Right ventricle myocardium superior (tissue), 1 donor: ENCODE measurements around the gene SCYL3. TPM values are rescaled to one million over a fixed set of nuclear protein-coding genes. Genes with fewer than 3 reads are reported as not detected.
A peak's percentile ranks its signal among the peaks of the same experiment; 100 is the strongest.

Experiments
- ATAC-seq: fragments of 200-7000 bp; cut with Tn5 transposase; one replicate; pipeline ENCODE4 v1.9.1; 2020; ENCODE audit warnings: mild to moderate bottlenecking; ENCODE audit not compliant: poor library complexity
- DNase-seq: peaks from one replicate; pipeline ENCODE4 v3.0.0-alpha.2; 2020
- intact Hi-C: fragments of 100-400 bp; cut with DNase I; formaldehyde crosslinking; loops from one replicate; pipeline ENCODE4 v1.11.2; 2022
- total RNA-seq: library from RNA; stranded (reverse); fragmentation: NEBNext Ultra II Directional; extraction: Animal tissue kit (Norgen Biotek cat#: 25700); gene quantifications from one replicate; pipeline ENCODE4 v1.2.1, GENCODE V29; 2021
- donor health status: DM: no; HTN: yes; CAD: no; lungs with severe emphysema.

SCYL3 gene
- total RNA-seq, 1 donor from 2014 or later: 5.5 TPM

- DNase-seq (no peak), ATAC-seq (no peak)
- intact Hi-C loops: no loop called here
These were observed 9.1 kb upstream of the SCYL3 start for GRCh38 chr1:169902751-169903150.

DNA sequence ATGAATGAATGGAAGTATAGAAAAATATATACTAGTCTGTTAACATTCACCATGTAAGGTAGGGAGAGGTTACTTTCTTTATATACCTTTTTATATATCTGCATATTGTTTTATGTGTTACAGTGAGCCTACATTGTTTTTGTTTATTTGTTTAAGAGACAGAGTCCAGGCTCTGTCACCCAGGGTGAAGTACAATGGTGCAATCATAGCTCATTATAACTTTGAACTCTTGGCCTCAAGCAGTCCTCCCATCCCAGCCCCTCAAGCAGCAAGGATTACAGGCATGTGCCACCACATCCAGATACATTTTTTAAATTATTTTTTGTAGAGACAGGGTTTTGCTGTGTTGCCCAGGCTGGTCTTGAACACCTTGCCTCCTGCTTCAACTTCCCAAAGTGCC, 7.4 kb upstream of the SCYL3 start:
- DNase-seq (no peak), ATAC-seq (no peak)
- intact Hi-C loops: no loop called here

GRCh38 chr1:169900571-169900970, 6.9 kb upstream of the SCYL3 start:
- intact Hi-C loops: no loop called here
- DNase-seq: no peak
- no peak for ATAC-seq

DNA sequence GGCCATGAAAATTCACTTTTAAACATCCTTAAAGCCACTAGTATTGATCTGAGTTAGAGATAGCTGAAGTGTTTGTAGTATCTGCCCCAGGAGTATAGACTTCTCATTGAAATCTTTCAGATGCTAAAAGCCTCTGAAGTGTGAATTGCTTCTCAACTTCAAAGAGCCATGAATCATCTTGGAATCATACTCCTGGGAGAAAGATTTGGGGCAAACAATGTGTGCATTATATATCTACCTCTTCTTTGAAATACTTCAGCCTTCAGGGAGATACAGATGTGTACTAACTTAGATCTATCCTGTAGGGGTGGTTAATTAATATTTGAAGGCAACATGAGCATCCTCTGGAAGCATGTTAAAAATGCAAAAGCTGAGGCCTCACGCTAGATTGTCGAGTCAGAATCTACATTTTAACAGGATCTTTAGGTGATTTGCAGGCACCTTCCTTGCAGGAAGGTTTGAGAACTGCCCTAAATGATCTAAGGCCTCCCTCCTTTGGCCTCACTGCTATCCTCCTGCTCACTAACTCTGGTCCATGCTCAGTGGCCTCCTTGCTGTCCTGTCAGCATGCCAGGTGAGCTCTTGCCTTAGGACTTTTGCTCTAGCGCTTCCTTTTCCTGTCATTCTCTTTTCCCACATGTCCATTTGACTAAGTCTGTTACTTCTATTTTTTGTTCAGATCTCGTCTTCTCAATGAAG, 6.0 kb upstream of the SCYL3 start:
- intact Hi-C loops: no loop called here

GRCh38 chr1:169896013-169896412, 2.3 kb upstream of the SCYL3 start:
- DNase-seq: no peak
- no peak for ATAC-seq
- intact Hi-C loops: no loop called here

More for the DNA sequence above, 6.0 kb upstream of the SCYL3 start:
- DNase-seq (no peak), ATAC-seq (no peak)

GRCh38 chr1:169894424-169895145, 889 bp upstream of the SCYL3 start:
- ATAC-seq: no peak
- intact Hi-C loops: no loop called here
- no peak for DNase-seq

GRCh38 chr1:169892927-169893644, 610 bp downstream of the SCYL3 start:
- intact Hi-C loops: no loop called here
- ATAC-seq: peak; percentile 2
- peak; percentile 58 for DNase-seq

DNA sequence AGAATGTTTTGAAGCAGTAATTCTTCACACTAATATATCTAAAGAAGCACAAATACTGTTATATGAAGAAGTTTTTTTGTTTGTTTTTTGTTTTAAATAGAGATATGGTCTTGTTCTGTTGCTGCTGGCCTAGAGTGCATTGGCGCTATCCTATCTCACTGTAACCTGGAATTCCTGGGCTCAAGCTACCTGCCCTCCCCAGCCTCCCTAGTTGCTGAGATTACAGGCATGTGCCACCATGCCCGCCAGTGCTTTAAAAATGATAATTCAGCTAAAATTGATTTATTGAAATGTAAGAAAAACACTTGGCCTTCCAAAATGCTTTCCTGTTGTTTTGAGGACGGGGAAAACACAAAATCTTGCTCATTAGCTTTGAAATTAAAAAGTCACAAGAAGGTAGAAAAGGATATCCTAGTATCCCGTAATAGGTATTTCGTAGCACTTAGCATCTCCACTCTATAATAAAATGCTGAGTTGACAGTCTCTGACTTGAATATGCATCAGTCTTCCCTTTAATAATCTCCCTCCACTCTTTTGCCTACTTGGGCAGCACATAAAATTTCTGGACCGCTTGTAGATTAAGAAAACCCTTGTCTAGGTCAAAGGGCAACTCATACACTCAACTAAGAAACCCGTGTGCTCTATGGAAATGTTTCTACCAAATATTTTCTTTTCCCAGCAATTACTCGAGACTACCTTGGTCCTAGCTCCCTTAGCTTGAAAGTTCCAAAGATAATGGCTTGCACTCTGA, 1.3 kb downstream of the SCYL3 start:
- DNase-seq: no peak
- no peak for ATAC-seq
- intact Hi-C loops: no loop called here

DNA sequence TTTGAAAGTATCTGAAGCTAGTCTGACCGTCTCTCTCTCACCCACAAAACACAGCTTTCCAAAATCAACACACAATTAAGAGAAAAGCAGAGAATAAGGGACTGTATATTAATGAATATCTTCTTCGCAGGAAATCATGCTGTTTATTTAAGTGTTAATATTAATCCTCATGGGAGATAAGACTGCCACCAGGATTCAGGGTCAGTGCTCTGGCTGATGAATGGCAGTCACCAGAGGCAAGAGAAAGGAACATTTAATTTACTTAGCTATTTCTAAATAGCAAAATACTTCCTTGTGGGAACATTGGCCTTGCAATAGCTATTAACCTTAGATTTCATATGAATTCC, 2.2 kb downstream of the SCYL3 start:
- ATAC-seq: no peak
- no peak for DNase-seq
- intact Hi-C loops: no loop called here

DNA sequence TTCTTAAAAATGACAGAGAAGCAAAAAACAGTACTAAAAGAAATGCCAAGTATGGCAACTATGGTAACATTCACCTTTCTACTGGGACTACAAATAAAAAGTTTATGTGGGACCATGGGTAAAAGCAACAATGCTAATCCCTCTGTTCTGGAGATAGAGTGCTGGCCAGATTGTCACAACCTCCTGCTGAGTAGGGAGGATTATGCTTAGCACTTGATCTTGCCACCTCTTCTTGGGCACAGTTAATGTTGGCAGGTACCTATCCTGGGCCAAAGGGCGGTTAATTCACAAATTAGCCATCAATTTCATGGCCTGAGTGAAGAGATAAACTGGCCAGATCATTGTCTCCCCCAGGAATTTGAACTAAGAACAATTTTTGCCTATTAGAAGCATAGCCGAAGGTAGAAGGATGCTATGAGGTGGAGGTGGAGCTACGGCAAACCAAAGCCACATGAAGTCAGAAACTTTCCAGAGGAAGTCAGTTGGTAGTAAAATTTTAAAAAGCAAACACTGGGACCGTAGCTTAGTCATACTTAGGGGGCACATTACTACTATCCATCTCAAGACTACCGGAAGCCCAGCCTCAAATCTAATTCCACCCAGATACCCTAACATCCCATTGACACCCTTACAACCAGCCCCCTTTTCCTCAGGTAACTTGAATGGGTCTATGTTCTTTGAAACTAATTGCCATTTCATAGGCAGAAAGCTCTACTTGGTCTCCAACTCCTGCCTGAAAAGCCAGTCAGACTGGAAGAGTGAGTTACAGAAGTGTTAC, 2.7 kb downstream of the SCYL3 start:
- no peak for DNase-seq
- ATAC-seq: no peak
- intact Hi-C loops: no loop called here

- intact Hi-C loops: no loop called here
- ATAC-seq (no peak), DNase-seq (no peak)
These were observed 3.8 kb downstream of the SCYL3 start for GRCh38 chr1:169889871-169890270.

DNA sequence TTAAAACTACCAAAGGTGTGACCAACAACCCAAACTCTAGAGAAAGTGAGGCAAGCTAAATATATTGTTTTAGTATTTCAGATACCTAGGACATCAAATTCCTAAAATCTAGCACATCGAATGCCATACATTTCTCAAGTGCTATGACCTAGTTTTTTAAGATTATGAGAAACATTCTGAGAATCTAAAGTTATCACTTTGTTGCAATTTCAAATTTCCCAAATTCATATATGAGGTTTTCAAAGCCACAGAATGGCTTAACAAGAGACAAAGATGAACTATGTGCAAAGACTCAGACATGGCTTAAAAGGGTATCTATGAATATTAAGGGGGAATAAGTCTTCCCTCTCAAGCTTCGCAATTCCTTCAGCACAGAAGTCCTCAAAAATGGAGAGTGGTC, 6.8 kb downstream of the SCYL3 start:
- intact Hi-C loops: no loop called here
- no peak for ATAC-seq
- DNase-seq: no peak

DNA sequence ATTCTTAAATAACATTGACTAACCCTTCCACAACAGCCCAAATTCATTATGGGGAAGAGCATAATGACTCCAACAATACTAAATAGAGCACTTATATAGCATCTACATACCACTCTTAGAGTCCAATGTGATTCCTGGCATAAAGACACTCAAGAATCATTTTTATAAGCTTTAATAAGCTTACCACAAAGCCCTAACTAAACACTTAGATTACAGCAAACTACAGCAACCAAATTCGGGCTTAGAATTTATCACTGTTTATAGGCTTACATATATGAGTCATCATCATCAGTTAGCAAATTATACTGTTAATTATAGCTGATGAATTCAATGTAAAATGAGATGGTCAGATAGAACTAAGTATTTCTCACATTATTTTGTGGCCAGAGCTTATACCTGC, 7.3 kb downstream of the SCYL3 start:
- intact Hi-C loops: no loop called here
- ATAC-seq: no peak

GRCh38 chr1:169885207-169885606, 8.5 kb downstream of the SCYL3 start:
- DNase-seq: no peak
- intact Hi-C loops: no loop called here
- ATAC-seq: no peak

More for the DNA sequence above, 7.3 kb downstream of the SCYL3 start:
- DNase-seq: no peak

DNA sequence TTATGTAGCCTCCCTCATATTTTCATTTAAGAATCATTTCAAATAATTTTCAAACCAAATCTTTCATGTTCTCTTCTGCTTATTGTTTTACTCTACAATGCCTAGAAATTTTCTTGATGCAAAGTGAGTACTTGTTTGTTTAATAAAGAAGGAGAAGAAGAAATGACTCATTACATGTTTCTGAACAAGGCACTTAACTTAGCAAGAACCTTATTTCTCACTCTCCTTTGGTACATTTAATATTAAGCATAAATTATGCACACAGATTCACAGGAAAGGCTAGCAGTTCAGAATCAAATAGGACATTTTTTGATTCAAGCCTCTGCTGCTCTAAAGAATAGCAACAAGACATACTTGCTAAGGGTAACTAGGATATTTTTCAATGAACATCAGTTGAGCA, 9.1 kb downstream of the SCYL3 start:
- intact Hi-C loops: no loop called here
- DNase-seq: no peak
- no peak for ATAC-seq

GRCh38 chr1:169882039-169882511, 11.6 kb downstream of the SCYL3 start:
- DNase-seq (no peak), ATAC-seq (no peak)
- intact Hi-C loops: no loop called here

DNA sequence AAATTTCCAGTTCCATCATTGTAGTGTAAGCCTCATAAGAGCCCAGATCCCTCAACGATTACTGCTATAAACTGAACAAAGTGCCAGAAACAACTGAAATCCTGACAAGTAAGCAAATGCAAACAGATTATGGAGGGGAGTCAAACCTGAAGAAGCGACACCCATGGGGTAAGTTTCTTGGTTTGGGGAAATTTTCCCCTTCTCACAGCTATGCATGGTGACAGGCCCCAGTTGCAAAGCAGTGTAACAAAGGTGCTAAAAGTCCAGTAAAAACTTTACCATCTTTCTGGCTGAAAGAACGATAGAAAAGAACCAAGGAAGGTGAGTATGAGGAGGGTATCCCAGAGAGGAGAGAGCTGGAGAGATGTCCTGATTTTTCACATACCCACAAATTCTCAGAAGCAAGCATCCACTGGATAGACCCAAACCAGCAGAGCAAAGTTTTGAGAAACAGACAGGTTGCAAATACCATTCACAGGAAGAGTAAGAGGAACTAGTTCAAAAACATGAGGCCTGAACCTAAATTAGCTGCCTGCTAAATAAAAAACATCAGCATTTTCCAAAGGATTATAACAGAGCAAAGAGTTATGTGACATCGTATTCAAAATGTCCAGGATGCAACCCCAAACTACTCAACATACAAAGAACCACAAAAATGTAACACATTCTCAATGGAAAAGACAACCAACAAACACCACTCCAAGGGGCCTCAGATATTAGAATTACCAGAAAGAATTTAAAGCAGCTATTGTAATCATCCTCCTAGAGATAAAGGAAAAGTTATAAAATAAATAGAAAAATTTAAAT, 14.5 kb downstream of the SCYL3 start:
- intact Hi-C loops: no loop called here
- DNase-seq: no peak
- no peak for ATAC-seq

- intact Hi-C loops: no loop called here
- no peak for ATAC-seq
- no peak for DNase-seq
These were observed 15.2 kb downstream of the SCYL3 start for GRCh38 chr1:169878498-169878897.
